ENCODE data around the gene CIPC.

The CIPC gene

GRCh38 chr14:77106666-77107065 lies 8.6 kb downstream of the CIPC start:
- H3K23ac ChIP-seq (ENCODE audit: low read length): no peak overlapping the region
- H4K91ac ChIP-seq (ENCODE audit: low read depth, low read length): no peak overlapping the region
- H3K9me3 ChIP-seq (ENCODE audit: insufficient read depth, low read depth, low read length): no peaks in the 10 kb centered on the region
- peaks cover 5% of the 10 kb centered on the region for H3K79me1 ChIP-seq (ENCODE audit: low read length)
- H3K9ac ChIP-seq (ENCODE audit: low read length): no peak overlapping the region
- no peak overlapping the region for H3K4me2 ChIP-seq (ENCODE audit: low read length)
- DNase-seq: no peak
- no peak overlapping the region for H2BK120ac ChIP-seq (ENCODE audit: insufficient read depth, low read length, poor library complexity)
- H3K4me3 ChIP-seq (ENCODE audit: low read depth, low read length): no peak overlapping the region
- no peak overlapping the region for H3K4ac ChIP-seq (ENCODE audit: low read depth, low read length)
- H2BK5ac ChIP-seq (ENCODE audit: low read depth, low read length, poor library complexity): no peak overlapping the region
- no peak overlapping the region for H2AK5ac ChIP-seq (ENCODE audit: low read length)
- no peak overlapping the region for H3K14ac ChIP-seq (ENCODE audit: low read length)
- no peak overlapping the region for H2BK12ac ChIP-seq (ENCODE audit: low read length)
- no CpG with 5 or more reads among the region's 3 CpGs for WGBS (ENCODE audit: extremely low coverage, insufficient coverage, insufficient read length)
- H3K27ac ChIP-seq (ENCODE audit: low read depth, low read length): no peak overlapping the region
- peaks cover 3 to 5% of the 10 kb centered on the region in 2 experiments for H3K4me1 ChIP-seq (ENCODE audit: control insufficient read depth in 1 of 2, insufficient read depth in 2 of 2, low read length in 2 of 2)
- peaks cover 1% of the 10 kb centered on the region for H3K79me2 ChIP-seq (ENCODE audit: control insufficient read depth, insufficient read depth, low read length, poor library complexity)
- H3K36me3 ChIP-seq (ENCODE audit: control insufficient read depth in 1 of 2, insufficient read depth in 2 of 2, low read length in 2 of 2): no peaks in the 10 kb centered on the region
- no peak overlapping the region for H4K12ac ChIP-seq (ENCODE audit: low read depth, low read length)
- no peaks in the 10 kb centered on the region for H3K27me3 ChIP-seq (ENCODE audit: insufficient read depth, low read length)
- no peak overlapping the region for H2AFZ ChIP-seq (ENCODE audit: insufficient read depth, low read length, poor library complexity)
- H3K18ac ChIP-seq (ENCODE audit: low read length): no peak overlapping the region
- no peak overlapping the region for H4K8ac ChIP-seq (ENCODE audit: low read depth, low read length)

- no CpG with 5 or more reads among the region's 2 CpGs for WGBS (ENCODE audit: extremely low coverage, insufficient coverage, insufficient read length)
- Histone ChIP-seq H4K8ac (ENCODE audit: low read depth, low read length) (no peak overlapping the region), H3K36me3 (ENCODE audit: control insufficient read depth in 1 of 2, insufficient read depth in 2 of 2, low read length in 2 of 2) (peaks cover 0 to 2% of the 10 kb centered on the region in 2 experiments), H2AK5ac (ENCODE audit: low read length) (no peak overlapping the region), H3K27ac (ENCODE audit: low read depth, low read length) (no peak overlapping the region), H2AFZ (ENCODE audit: insufficient read depth, low read length, poor library complexity) (no peak overlapping the region), H3K14ac (ENCODE audit: low read length) (no peak overlapping the region), H4K91ac (ENCODE audit: low read depth, low read length) (no peak overlapping the region), H3K4me1 (ENCODE audit: control insufficient read depth in 1 of 2, insufficient read depth in 2 of 2, low read length in 2 of 2) (peaks cover 6 to 9% of the 10 kb centered on the region in 2 experiments), H3K9me3 (ENCODE audit: insufficient read depth, low read depth, low read length) (no peaks in the 10 kb centered on the region), H3K4me3 (ENCODE audit: low read depth, low read length) (no peak overlapping the region), H3K4ac (ENCODE audit: low read depth, low read length) (no peak overlapping the region), H3K4me2 (ENCODE audit: low read length) (no peak overlapping the region), H2BK5ac (ENCODE audit: low read depth, low read length, poor library complexity) (no peak overlapping the region), H3K18ac (ENCODE audit: low read length) (no peak overlapping the region), H4K12ac (ENCODE audit: low read depth, low read length) (no peak overlapping the region), H3K79me2 (ENCODE audit: control insufficient read depth, insufficient read depth, low read length, poor library complexity) (peaks cover 4% of the 10 kb centered on the region), H3K79me1 (ENCODE audit: low read length) (peaks cover 5% of the 10 kb centered on the region), H2BK120ac (ENCODE audit: insufficient read depth, low read length, poor library complexity) (no peak overlapping the region), H3K27me3 (ENCODE audit: insufficient read depth, low read length) (no peaks in the 10 kb centered on the region), H3K9ac (ENCODE audit: low read length) (no peak overlapping the region), H3K23ac (ENCODE audit: low read length) (no peak overlapping the region), H2BK12ac (ENCODE audit: low read length) (no peak overlapping the region)
- no peak for DNase-seq
Observed at GRCh38 chr14:77107228-77107627, 9.2 kb downstream of the CIPC start.

DNA sequence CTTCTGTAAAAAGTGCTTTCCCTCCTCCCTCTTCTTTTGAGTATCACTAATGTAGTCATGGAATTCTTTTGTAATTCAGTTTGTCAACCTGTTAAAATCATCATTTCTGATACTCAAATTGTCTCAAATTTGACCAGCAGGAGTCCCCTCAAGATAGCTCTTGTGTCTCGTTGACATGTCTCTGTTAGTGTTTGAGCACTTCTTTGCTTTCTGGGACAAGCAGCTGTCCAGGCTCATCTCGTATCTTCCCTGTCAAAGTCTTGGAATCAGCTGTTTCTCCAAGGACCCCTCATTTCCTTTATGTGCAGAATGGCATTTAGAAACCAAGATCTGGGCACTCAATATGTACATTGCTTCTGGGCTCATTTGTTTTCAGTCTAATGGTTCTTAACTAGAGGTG lies 10.7 kb downstream of the CIPC start:
- no peak overlapping the region for H2AK5ac ChIP-seq (ENCODE audit: low read length)
- H3K4me1 ChIP-seq (ENCODE audit: control insufficient read depth in 1 of 2, insufficient read depth in 2 of 2, low read length in 2 of 2): peaks cover 8 to 9% of the 10 kb centered on the region in 2 experiments
- H3K36me3 ChIP-seq (ENCODE audit: control insufficient read depth in 1 of 2, insufficient read depth in 2 of 2, low read length in 2 of 2): peaks cover 7 to 8% of the 10 kb centered on the region in 2 experiments
- no peak overlapping the region for H2AFZ ChIP-seq (ENCODE audit: insufficient read depth, low read length, poor library complexity)
- H3K4ac ChIP-seq (ENCODE audit: low read depth, low read length): no peak overlapping the region
- H3K9ac ChIP-seq (ENCODE audit: low read length): no peak overlapping the region
- H4K12ac ChIP-seq (ENCODE audit: low read depth, low read length): no peak overlapping the region
- H3K79me2 ChIP-seq (ENCODE audit: control insufficient read depth, insufficient read depth, low read length, poor library complexity): peaks cover 4% of the 10 kb centered on the region
- WGBS (ENCODE audit: extremely low coverage, insufficient coverage, insufficient read length): no CpG with 5 or more reads among the region's 2 CpGs
- H3K14ac ChIP-seq (ENCODE audit: low read length): no peak overlapping the region
- no peak overlapping the region for H3K27ac ChIP-seq (ENCODE audit: low read depth, low read length)
- no peak for DNase-seq
- no peaks in the 10 kb centered on the region for H3K27me3 ChIP-seq (ENCODE audit: insufficient read depth, low read length)
- no peak overlapping the region for H2BK12ac ChIP-seq (ENCODE audit: low read length)
- H3K23ac ChIP-seq (ENCODE audit: low read length): no peak overlapping the region
- no peak overlapping the region for H4K91ac ChIP-seq (ENCODE audit: low read depth, low read length)
- no peak overlapping the region for H3K4me2 ChIP-seq (ENCODE audit: low read length)
- H3K79me1 ChIP-seq (ENCODE audit: low read length): peaks cover 5% of the 10 kb centered on the region
- no peak overlapping the region for H2BK5ac ChIP-seq (ENCODE audit: low read depth, low read length, poor library complexity)
- H3K9me3 ChIP-seq (ENCODE audit: insufficient read depth, low read depth, low read length): no peaks in the 10 kb centered on the region
- no peak overlapping the region for H3K4me3 ChIP-seq (ENCODE audit: low read depth, low read length)
- no peak overlapping the region for H3K18ac ChIP-seq (ENCODE audit: low read length)
- H2BK120ac ChIP-seq (ENCODE audit: insufficient read depth, low read length, poor library complexity): no peak overlapping the region
- H4K8ac ChIP-seq (ENCODE audit: low read depth, low read length): no peak overlapping the region

DNA sequence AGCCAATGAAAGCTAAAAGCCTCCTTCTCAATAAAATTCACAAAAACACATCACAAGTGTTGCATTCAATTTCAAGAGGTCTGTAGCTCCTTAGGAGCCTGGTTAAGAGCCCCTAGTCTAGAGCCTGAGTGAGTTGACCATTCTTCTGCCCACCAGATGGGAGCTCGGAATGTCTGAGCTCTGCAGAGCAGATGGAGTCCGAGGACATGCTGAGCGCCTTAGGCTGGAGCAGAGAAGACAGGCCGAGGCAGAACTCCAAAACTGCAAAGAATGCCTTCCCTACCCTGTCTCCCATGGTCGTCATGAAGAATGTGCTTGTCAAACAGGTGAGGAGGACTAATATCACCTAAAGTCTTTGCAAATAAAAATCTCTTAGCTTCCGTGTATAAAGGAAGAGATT lies 11.6 kb downstream of the CIPC start:
- Histone ChIP-seq H3K79me2 (ENCODE audit: control insufficient read depth, insufficient read depth, low read length, poor library complexity) (peaks cover 4% of the 10 kb centered on the region), H3K36me3 (ENCODE audit: control insufficient read depth in 1 of 2, insufficient read depth in 2 of 2, low read length in 2 of 2) (peaks cover 15 to 17% of the 10 kb centered on the region in 2 experiments), H3K27ac (ENCODE audit: low read depth, low read length) (peak overlapping the region; percentile 48), H3K23ac (ENCODE audit: low read length) (no peak overlapping the region), H3K4me3 (ENCODE audit: low read depth, low read length) (no peak overlapping the region), H2BK5ac (ENCODE audit: low read depth, low read length, poor library complexity) (peak overlapping the region; percentile 2), H3K79me1 (ENCODE audit: low read length) (peaks cover 5% of the 10 kb centered on the region), H3K27me3 (ENCODE audit: insufficient read depth, low read length) (no peaks in the 10 kb centered on the region), H3K18ac (ENCODE audit: low read length) (no peak overlapping the region), H3K4me1 (ENCODE audit: control insufficient read depth in 1 of 2, insufficient read depth in 2 of 2, low read length in 2 of 2) (peaks cover 8 to 9% of the 10 kb centered on the region in 2 experiments), H3K4ac (ENCODE audit: low read depth, low read length) (no peak overlapping the region), H4K12ac (ENCODE audit: low read depth, low read length) (no peak overlapping the region), H2BK12ac (ENCODE audit: low read length) (no peak overlapping the region), H4K91ac (ENCODE audit: low read depth, low read length) (no peak overlapping the region), H3K14ac (ENCODE audit: low read length) (no peak overlapping the region), H2BK120ac (ENCODE audit: insufficient read depth, low read length, poor library complexity) (no peak overlapping the region), H2AK5ac (ENCODE audit: low read length) (no peak overlapping the region), H3K9ac (ENCODE audit: low read length) (no peak overlapping the region), H3K9me3 (ENCODE audit: insufficient read depth, low read depth, low read length) (no peaks in the 10 kb centered on the region), H4K8ac (ENCODE audit: low read depth, low read length) (no peak overlapping the region), H2AFZ (ENCODE audit: insufficient read depth, low read length, poor library complexity) (no peak overlapping the region), H3K4me2 (ENCODE audit: low read length) (no peak overlapping the region)
- WGBS (ENCODE audit: extremely low coverage, insufficient coverage, insufficient read length): no CpG with 5 or more reads among the region's 6 CpGs
- peak in 1 of 2 donors; percentile 44 for DNase-seq

All from trophoblast cell (in vitro differentiated cells and primary cell).